ENCODE results near the gene VAMP2.

Gene VAMP2

GRCh38 chr17:8146381-8147140, 16.2 kb downstream of the VAMP2 start:
- no peak for DNase-seq (ENCODE audit: low read depth, low spot score)
- no peak overlapping the region for H3K27ac ChIP-seq

DNA sequence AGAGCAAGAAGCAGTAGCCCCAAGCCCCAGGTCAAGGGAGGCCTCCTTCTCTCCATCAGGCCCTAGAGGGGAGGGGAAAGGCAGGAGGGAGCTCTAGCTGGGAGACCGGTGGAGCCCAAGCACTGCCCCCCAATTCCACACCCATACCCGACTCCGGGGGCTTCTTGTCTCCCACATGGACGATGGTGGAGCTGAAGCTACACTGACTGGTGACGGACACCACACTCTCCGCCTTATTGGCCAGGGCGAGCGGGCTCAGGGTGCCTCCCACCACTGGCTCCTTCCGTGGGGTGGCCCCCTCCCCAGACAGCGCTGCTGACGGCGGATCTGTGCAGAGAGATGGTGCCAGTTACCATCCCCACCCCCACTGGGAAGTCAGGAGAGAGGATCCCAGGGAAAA, 16.9 kb downstream of the VAMP2 start:
- DNase-seq (ENCODE audit: low read depth, low spot score): no peak
- no peak overlapping the region for H3K27ac ChIP-seq

GRCh38 chr17:8144401-8145231, 18.1 kb downstream of the VAMP2 start:
- DNase-seq (ENCODE audit: low read depth, low spot score): no peak
- no peak overlapping the region for H3K27ac ChIP-seq

- H3K27ac ChIP-seq: no peak overlapping the region
- DNase-seq (ENCODE audit: low read depth, low spot score): no peak
Observed at GRCh38 chr17:8143581-8144400, 19.0 kb downstream of the VAMP2 start.

GRCh38 chr17:8142887-8143580, 19.7 kb downstream of the VAMP2 start:
- H3K27ac ChIP-seq: no peak overlapping the region
- no peak for DNase-seq (ENCODE audit: low read depth, low spot score)

DNA sequence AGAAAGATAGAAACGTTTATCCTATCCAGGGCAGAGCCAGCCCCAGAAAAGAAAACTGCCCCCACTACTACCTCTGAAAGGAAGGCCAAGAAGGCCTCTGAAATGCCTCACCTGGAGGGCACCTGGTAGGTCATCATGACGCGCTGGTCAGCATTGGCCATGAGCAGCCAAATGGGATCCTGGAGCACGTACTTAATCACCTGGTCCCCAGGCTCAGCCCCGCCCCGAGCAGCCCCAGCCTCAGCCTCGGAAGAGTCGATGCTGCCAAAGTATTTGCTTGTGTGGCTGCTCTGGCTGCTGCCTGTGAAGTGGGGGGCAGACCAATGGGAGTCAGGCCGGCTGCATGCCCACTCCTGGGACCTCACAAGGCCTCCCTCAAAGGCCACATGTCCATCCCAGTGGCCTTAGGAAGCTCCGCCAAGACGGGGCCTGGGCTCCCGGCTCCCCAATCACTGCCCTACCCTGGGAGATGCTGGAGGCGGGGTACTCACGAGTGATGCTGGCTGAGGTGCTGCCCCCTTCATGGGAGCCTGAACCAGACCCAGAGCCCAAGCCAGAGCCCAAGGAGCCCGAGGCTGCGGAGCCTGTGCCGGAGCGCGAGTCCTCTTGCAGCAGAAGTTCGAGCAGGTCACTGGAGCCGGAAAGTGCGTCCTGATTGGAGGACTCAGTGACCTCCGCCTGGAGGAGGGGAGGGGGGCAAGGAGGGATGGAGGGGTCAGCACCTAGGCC, 20.4 kb downstream of the VAMP2 start:
- H3K27ac ChIP-seq: no peak overlapping the region
- DNase-seq (ENCODE audit: low read depth, low spot score): no peak

GRCh38 chr17:8141741-8142140, 21.0 kb downstream of the VAMP2 start:
- H3K27ac ChIP-seq: no peak overlapping the region

GRCh38 chr17:8141045-8141444, 21.7 kb downstream of the VAMP2 start:
- no peak overlapping the region for H3K27ac ChIP-seq
- DNase-seq (ENCODE audit: low read depth, low spot score): no peak

More at GRCh38 chr17:8141741-8142140, 21.0 kb downstream of the VAMP2 start:
- DNase-seq (ENCODE audit: low read depth, low spot score): no peak

- peak overlapping the region; percentile 78 for H3K27ac ChIP-seq
- no peak for DNase-seq (ENCODE audit: low read depth, low spot score)
Observed at GRCh38 chr17:8140065-8141029, 22.4 kb downstream of the VAMP2 start.

DNA sequence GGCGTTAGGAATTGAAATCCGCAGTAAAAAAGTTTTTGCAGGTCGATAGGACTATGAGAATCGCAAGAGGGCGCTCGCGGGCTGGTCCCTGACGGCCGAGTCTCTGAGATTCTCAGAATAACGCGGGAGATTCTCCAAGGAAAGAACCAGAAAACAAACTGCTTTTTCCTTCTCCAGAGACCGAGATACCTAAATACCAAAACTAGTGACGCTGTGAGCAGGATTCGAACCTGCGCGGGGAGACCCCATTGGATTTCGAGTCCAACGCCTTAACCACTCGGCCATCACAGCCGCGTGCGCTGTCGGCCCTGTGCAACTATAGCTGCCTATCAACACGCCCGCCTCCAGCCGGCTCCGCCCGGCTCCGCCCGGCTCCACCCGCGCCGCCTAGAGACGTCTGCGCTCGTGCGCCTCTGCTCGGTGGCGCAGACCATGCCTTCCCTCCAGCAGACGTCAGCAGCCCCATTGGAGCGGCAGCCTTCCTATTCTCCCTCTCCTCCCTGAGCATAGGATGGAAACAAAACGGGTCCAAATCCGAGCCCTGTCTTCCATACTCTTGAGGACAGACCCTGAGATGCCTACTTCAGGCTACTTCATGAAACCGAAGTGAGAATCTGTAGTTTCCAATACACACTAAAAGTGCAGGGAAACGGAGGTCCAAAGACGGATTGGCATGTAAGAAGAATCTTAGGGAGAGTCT, 23.9 kb downstream of the VAMP2 start:
- DNase-seq (ENCODE audit: low read depth, low spot score): peak; percentile 67
- peak overlapping the region; percentile 78 for H3K27ac ChIP-seq

- no peak for DNase-seq (ENCODE audit: low read depth, low spot score)
- peak overlapping the region; percentile 78 for H3K27ac ChIP-seq
Observed at GRCh38 chr17:8138374-8138671, 24.4 kb downstream of the VAMP2 start.

GRCh38 chr17:8137645-8138373, 24.9 kb downstream of the VAMP2 start:
- H3K27ac ChIP-seq: peak overlapping the region; percentile 78
- DNase-seq (ENCODE audit: low read depth, low spot score): no peak

- no peak for DNase-seq (ENCODE audit: low read depth, low spot score)
Observed at GRCh38 chr17:8133941-8134340, 28.8 kb downstream of the VAMP2 start.

GRCh38 chr17:8133399-8133798, 29.3 kb downstream of the VAMP2 start:
- no peak for DNase-seq (ENCODE audit: low read depth, low spot score)
- H3K27ac ChIP-seq: no peak overlapping the region

More at GRCh38 chr17:8133941-8134340, 28.8 kb downstream of the VAMP2 start:
- no peak overlapping the region for H3K27ac ChIP-seq

- no peak overlapping the region for H3K27ac ChIP-seq
- no peak for DNase-seq (ENCODE audit: low read depth, low spot score)
Observed at GRCh38 chr17:8131844-8132441, 30.8 kb downstream of the VAMP2 start.

GRCh38 chr17:8128125-8128784, 34.5 kb downstream of the VAMP2 start:
- H3K27ac ChIP-seq: no peak overlapping the region
- no peak for DNase-seq (ENCODE audit: low read depth, low spot score)
